Measurements from ENCODE around the gene MCM3AP.

Gene MCM3AP

DNA sequence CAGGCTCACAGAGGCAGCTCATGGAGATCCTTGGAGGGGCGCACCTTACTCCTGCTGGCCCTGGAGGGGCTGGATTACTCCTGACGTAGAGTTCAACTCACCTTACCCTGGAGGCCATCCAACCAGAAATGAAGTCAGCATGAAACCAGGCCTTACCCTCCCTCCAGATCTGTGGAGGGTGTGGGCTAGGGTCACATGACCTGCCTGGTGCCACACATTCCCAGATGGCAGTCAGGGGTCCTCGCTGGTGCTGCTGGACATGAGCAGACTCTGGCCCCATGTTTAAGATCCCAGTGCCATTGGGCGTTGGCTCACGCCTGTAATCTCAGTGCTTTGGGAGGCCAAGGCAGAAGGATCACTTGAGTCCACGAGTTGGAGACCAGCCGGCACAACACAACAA is 33.8 kb upstream of the MCM3AP start:
- no peak for DNase-seq (ENCODE audit: low read depth)
- no peak overlapping the region for H3K4me3 ChIP-seq (ENCODE audit: low read depth, low read length)
- no peak for TF ChIP-seq CTCF (conservative IDR thresholded peaks at IDR 0.05; ENCODE audit: low read depth, low read length)

DNA sequence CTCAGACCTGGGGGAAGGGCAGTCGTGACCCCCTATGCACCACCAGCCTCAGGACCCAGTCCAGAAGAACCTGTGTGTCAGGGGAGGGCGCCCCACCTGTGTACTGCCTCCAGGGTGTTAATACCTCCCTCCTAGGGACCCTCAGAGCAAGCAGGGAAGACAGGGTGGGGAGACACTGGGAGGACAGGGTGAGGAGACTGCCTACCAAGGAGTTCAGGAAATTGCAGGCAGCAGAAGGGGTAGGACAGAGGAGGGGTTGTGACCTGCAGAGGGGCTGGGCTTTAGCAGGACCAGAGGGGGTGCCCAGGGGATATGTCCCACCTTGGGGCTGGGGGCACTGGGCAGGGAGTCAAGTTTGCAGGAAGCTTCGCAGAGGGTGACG is 33.0 kb upstream of the MCM3AP start:
- H3K4me3 ChIP-seq (ENCODE audit: low read depth, low read length): no peak overlapping the region
- no peak for DNase-seq (ENCODE audit: low read depth)
- no peak for TF ChIP-seq CTCF (conservative IDR thresholded peaks at IDR 0.05; ENCODE audit: low read depth, low read length)

GRCh38 chr21:46317710-46318463 is 32.5 kb upstream of the MCM3AP start:
- TF ChIP-seq CTCF (conservative IDR thresholded peaks at IDR 0.05; ENCODE audit: low read depth, low read length): no peak
- DNase-seq (ENCODE audit: low read depth): no peak
- no peak overlapping the region for H3K4me3 ChIP-seq (ENCODE audit: low read depth, low read length)

GRCh38 chr21:46316708-46317324 is 31.4 kb upstream of the MCM3AP start:
- no peak overlapping the region for H3K4me3 ChIP-seq (ENCODE audit: low read depth, low read length)
- TF ChIP-seq CTCF (conservative IDR thresholded peaks at IDR 0.05; ENCODE audit: low read depth, low read length): no peak
- no peak for DNase-seq (ENCODE audit: low read depth)

DNA sequence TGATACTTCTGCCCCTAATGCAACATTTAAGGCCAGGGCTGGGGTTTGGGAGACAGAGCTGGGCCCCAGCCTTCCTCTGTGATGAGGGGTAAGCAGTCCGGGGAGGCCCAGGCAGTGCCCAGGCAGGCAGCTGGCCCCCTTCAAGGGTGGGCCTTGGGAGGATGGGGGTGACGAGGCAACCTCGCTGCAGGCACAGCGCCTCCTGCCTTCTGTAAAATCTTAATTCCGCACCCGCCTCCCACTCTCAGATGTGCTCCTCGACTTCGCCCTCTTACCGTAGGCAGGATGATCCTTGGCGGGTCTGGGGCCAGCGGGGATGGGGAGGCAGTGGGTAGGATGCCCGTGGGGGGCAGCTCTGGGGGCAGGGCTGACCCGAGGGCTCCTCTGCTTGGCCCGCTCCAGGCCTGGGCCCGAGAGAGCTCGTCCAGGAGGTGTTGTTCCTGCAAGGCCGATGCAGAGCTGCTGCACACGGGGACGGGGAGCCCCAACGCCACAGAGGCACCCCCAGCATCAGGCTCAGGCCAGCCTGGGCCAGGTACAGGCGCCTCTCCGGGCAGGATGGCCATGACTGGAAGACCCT is 29.1 kb upstream of the MCM3AP start:
- DNase-seq (ENCODE audit: low read depth): no peak
- TF ChIP-seq CTCF (conservative IDR thresholded peaks at IDR 0.05; ENCODE audit: low read depth, low read length): no peak
- H3K4me3 ChIP-seq (ENCODE audit: low read depth, low read length): no peak overlapping the region

GRCh38 chr21:46312949-46313348 is 27.5 kb upstream of the MCM3AP start:
- no peak for DNase-seq (ENCODE audit: low read depth)
- TF ChIP-seq CTCF (conservative IDR thresholded peaks at IDR 0.05; ENCODE audit: low read depth, low read length): no peak
- H3K4me3 ChIP-seq (ENCODE audit: low read depth, low read length): no peak overlapping the region

Measured in choroid plexus epithelial cell (primary cell).